Activated CD8-positive, alpha-beta memory T cell treated with anti-CD3 and anti-CD28 coated beads for 4 hours (primary cell): ENCODE data around the gene ZNRF4.

Experiments used
- DNase-seq, 2 donors: peaks; one replicate each; pipeline ENCODE4 v3.0.0-alpha.2; 2020; ENCODE audit warnings: low read depth in 2 of 2

Gene ZNRF4

GRCh38 chr19:5440299-5440698 is 14.9 kb upstream of the ZNRF4 start:
- no peak for DNase-seq

- DNase-seq: no peak
Measured at GRCh38 chr19:5443723-5444122, 11.5 kb upstream of the ZNRF4 start.

GRCh38 chr19:5444431-5444830 is 10.8 kb upstream of the ZNRF4 start:
- no peak for DNase-seq

GRCh38 chr19:5445071-5445470 is 10.1 kb upstream of the ZNRF4 start:
- no peak for DNase-seq

- DNase-seq: no peak
Measured at GRCh38 chr19:5445561-5446055, 9.6 kb upstream of the ZNRF4 start.

- DNase-seq: no peak
Measured at GRCh38 chr19:5447700-5448311, 7.4 kb upstream of the ZNRF4 start.

- DNase-seq: no peak
Measured at GRCh38 chr19:5448374-5448773, 6.8 kb upstream of the ZNRF4 start.

GRCh38 chr19:5450482-5451126 is 4.6 kb upstream of the ZNRF4 start:
- no peak for DNase-seq

GRCh38 chr19:5451494-5451893 is 3.7 kb upstream of the ZNRF4 start:
- no peak for DNase-seq

- DNase-seq: no peak
Measured at GRCh38 chr19:5452594-5453565, 2.3 kb upstream of the ZNRF4 start.

GRCh38 chr19:5454743-5455142 is 474 bp upstream of the ZNRF4 start:
- DNase-seq: no peak

- no peak for DNase-seq
Measured at GRCh38 chr19:5456130-5456840, 1.1 kb downstream of the ZNRF4 start.

GRCh38 chr19:5456841-5457200 is 1.6 kb downstream of the ZNRF4 start:
- no peak for DNase-seq

GRCh38 chr19:5457709-5458108 is 2.5 kb downstream of the ZNRF4 start:
- DNase-seq: no peak

- DNase-seq: no peak
Measured at GRCh38 chr19:5458420-5458819, 3.2 kb downstream of the ZNRF4 start.

- no peak for DNase-seq
Measured at GRCh38 chr19:5459360-5459759, 4.1 kb downstream of the ZNRF4 start.

GRCh38 chr19:5460748-5461147 is 5.5 kb downstream of the ZNRF4 start:
- DNase-seq: no peak

GRCh38 chr19:5463959-5464358 is 8.7 kb downstream of the ZNRF4 start:
- no peak for DNase-seq

GRCh38 chr19:5466072-5466471 is 10.9 kb downstream of the ZNRF4 start:
- no peak for DNase-seq

- DNase-seq: no peak
Measured at GRCh38 chr19:5466814-5467291, 11.6 kb downstream of the ZNRF4 start.

- DNase-seq: no peak
Measured at GRCh38 chr19:5470264-5470671, 15.1 kb downstream of the ZNRF4 start.

- no peak for DNase-seq
Measured at GRCh38 chr19:5472286-5472685, 17.1 kb downstream of the ZNRF4 start.
